Activated CD4-positive, CD25-positive, alpha-beta regulatory T cell treated with anti-CD3 and anti-CD28 coated beads, Interleukin-2, amount 50 U/mL, for 16 hours (primary cell): ENCODE results near the gene RAP1GAP2.

Source experiments
- DNase-seq: peaks from one replicate; pipeline ENCODE4 v3.0.0-alpha.2; 2020; ENCODE audit warnings: low read depth, low spot score

Gene RAP1GAP2

DNA sequence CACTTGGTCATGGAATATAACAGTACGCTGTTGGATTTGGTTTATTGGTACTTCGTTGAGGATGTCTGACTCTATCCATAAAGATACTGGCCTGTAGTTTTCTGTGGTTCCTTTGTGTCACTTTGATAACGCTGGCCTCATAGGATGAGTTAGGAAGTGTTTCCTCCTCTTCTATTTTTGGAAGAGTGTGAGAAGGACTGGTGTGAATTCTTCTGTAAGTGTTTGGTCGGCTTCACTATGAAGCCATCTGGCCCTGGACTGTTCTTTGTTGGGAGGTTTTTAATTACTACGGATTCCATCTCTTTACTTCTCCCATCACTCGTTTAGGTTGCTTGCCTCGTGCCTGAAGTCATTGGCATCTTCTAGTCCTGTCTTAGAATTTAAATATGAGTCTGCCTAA, 149.9 kb downstream of the RAP1GAP2 start:
- DNase-seq: no peak

DNA sequence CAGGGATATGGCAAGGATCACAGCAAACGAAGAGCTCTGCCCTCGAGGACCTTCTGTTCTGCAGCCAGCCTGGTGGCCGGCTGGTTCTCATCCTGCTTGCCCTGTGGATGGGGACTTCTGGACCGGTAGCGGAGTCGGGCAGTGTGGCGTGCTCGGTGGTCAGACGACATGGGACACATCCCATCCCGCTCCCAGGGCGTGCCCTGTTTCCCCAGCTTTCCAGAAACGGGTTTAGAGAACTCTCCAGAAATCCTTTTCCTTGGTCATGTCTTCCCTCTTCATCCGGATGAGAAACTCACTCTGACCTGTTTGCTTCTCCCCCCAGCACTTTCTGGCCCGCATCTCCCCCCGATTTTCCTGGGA, 151.3 kb downstream of the RAP1GAP2 start:
- no peak for DNase-seq

DNA sequence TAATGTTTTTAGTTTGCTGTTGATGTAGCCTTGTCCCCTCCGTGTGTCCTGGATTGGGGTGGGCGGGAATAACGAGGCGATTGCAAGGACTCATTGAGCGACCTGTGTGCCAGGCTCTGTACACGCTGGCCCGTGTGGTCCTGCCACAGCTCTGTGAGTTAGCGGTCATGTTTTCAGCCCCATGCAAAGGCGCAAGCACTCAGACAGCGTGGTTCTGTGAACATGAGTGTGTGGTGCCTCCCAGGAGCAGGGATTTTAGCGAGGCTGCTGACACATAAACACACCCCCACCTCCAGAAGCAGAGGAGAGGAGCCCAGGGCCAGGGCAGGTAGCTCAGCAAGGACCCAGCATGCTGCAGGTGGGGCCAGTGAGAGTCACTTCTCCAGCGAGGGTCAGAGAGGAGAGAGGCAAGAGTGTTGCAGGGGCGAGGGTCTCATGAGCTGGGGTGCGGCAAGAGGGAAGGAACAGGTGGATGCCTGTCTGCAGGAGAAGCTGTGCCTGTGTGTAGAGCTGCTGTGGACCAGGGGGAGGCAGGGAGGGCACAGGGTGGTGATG, 151.8 kb downstream of the RAP1GAP2 start:
- no peak for DNase-seq

DNA sequence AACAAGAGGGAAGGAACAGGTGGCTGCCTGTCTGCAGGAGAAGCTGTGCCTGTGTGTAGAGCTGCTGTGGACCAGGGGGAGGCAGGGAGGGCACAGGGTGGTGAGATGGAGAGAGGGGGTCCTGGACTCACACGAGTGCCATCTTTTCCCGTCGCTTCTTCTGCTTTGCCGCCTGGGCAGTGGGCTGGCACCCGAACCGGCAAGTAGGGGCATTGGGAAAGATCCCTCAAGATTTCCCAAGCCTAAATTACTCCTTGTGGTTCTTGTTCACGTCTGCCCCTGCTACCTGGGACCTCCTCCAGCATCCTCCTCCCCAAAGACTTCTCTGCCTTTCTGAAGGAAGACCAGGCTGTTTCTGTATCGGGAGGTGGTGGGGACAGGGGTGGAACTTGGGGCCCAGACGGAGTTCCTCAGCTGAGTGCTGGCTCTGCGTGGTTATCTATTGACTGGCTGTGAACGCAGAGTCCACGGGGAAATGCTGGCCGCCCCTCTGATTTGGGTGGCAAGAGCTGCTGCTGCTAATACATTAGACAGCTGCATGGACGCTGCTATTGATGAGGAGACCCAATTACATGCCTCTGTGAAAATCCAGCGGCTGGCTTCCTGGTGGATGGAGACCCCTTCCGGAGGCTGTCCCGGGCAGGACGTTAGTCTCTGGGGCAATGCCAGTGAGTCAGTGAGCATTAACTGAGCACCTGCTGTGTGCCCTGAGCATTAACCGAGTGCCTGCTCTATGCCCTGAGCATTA, 152.7 kb downstream of the RAP1GAP2 start:
- DNase-seq: no peak

DNA sequence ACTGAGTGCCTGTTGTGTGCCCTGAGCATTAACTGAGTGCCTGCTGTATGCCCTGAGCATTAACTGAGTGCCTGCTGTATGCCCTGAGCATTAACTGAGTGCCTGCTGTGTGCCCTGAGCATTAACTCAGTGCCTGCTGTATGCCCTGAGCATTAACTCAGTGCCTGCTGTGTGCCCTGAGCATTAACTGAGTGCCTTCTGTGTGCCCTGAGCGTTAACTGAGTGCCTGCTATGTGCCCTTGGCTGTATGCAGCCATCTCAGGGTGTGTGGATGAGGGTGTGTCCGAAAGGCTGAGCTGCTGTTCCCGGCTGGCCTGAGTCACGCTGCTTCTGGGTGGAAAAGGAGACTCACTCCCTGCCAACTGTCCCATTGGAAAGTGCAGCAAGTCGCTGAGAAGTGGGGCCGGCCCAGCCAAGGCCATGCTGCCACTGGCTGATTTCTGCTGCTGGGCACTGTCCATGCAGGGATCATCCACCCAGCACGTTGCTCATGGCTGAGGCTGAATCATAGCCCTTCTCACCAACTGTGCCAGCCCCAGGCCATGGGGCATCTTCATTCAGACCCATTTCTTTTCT, 153.3 kb downstream of the RAP1GAP2 start:
- DNase-seq: no peak

DNA sequence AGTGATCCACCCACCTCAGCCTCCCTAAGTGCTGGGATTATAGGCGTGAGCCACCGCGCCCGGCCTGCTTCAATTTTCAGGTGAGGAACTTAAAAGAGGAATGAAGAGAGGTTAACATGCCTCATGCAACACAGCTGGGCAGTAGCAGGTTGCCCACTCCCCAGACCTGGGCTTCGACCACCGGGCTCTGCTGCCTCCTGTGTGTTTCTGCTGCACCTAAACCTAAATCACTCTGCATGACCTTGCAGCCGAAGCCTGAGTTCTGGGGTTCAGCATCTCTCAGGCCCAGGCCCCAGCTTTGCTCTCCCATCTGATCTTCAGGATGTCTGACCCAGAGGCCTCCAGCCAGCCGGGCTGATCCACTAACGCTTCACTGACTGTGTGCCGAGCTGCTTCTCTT, 154.6 kb downstream of the RAP1GAP2 start:
- DNase-seq: no peak

DNA sequence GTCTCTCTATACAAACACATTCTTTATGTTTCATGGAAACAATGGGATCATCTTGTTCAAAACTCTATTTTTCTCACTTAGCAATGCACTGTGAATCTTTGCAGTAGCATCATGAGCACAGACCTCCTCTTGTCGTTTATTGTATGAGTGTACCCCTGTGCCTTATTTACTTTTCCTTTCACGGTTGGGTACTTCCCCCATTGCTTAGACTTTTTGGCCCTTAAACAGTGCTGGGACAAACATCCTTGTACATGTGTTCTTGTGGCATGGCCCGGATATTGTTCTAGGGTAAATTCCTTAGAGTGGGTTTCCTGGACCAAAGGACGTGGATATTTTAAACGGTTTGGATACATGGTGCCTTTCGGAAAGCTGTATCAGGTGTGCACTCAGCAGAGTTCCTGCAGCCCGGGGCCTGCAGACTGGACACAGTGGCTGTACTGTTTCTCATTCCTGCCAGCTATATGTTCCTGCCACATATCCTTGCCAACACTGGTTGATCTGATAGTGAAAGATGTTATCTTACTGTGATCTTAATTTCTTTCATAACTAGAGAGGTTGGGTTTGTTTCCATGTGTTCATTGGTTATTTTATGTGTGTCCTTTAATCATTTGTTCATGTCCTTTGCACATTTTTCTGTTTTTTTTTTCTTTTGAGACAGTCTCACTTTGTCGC, 156.1 kb downstream of the RAP1GAP2 start:
- no peak for DNase-seq

DNA sequence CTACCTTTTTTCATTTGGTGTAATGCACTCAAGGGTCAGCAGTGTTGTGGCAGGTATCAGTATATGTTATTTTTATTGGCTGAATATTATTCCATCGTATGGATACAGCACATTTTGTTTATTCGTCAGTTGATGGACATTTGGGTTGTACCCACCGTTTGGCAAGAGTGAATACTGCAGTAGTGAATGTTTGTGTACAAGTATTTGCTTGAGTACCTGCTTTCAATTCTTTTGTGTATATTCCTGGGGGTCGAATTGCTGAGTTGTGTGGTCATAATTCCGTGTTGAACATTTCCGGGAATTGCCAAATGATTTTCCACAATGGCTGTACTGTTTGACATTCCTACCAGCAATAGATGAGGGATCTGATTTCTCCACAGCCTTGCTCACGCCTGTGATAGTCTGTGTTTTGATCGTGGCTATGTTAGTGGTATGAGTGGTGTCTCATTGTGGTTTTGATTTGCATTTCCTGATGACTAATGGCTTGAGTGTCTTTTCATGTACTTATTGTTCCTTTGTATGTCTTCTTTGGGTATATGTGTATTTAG, 158.7 kb downstream of the RAP1GAP2 start:
- DNase-seq: no peak

DNA sequence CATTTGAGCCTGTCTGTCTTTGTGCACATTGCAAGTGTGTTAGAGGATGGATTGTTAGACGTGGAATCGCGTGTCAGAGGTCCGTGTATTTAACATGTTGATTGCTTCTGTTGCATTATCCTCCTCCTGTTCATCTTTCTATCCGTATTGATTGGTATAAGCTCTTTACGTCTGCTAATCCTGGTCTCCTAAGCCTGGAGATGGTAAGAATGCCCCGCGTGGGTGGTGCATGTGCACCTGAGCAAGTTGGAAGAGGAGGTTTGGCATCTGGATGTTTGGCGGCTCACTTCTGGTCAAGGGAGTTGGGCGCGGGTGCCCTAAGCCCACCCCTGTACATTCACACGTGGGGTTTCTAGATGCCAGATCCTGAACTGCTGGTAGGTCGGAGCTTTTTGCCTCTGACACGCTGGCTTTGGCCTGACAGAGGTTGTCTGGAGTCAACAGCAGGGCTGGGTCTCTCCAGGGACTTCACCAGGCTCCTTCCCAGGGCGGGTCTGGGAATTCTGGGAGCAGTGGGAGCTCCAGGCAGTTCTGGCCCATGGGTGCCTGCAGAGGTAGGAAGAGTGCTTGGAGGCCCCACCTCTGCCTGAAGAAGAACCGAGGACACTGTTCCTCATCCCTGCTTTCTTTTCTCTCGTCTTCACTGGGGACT, 159.8 kb downstream of the RAP1GAP2 start:
- no peak for DNase-seq

DNA sequence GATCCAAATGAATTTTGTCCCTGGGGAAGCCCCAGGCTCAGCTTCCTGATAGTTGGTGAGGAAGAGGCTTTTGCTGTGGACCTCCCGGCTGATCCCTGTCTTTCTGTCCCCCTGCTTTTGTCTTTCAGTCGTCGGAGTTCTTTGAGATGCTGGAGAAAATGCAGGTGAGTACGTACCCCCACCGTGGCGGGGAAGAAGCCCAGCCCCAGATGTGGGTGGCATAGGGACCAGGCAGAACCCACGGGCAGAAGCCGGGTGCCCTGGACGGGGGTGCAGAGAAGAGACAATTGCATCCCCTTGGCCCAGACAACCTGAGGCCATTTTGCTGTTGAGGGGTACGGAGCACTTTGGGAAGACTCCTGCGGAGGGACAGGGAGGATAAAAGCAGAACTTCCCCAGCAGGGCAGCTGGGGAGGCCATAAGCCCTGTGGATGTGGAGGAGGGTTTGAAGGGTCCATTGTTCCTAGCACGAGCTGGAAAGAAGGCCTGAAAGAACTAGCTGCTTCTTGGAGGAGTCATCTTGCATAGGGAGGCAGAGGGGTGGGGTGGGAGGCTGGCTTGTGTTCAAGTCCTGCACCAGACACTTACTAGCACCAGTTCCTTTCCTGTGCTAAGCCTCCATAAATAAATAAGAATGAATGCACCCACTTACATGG, 161.5 kb downstream of the RAP1GAP2 start:
- no peak for DNase-seq

DNA sequence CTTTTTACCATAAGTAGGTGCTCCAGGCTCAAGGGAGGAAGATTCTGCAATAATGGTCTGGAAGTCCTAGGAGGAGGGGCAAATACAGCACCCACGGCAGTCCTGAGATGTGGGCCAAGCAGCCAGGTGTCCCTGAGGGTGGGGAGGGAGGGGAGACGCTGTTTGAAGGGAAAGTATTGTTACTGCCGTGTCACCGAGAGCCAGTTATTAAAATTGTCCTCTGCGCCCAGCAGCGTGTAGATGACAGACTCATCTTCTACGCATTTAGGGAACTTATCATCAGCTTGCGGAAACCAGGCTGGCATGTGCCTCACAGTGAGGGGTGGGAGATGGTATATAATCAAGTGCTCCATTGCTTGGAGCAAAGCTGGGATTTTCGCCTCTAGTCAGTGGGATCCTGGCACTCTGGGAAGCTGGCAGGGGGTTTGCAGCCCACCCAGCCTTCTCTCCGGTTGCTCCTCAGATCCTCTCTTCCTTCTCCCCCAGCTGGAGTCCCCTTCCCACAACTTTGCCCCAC, 162.5 kb downstream of the RAP1GAP2 start:
- no peak for DNase-seq

DNA sequence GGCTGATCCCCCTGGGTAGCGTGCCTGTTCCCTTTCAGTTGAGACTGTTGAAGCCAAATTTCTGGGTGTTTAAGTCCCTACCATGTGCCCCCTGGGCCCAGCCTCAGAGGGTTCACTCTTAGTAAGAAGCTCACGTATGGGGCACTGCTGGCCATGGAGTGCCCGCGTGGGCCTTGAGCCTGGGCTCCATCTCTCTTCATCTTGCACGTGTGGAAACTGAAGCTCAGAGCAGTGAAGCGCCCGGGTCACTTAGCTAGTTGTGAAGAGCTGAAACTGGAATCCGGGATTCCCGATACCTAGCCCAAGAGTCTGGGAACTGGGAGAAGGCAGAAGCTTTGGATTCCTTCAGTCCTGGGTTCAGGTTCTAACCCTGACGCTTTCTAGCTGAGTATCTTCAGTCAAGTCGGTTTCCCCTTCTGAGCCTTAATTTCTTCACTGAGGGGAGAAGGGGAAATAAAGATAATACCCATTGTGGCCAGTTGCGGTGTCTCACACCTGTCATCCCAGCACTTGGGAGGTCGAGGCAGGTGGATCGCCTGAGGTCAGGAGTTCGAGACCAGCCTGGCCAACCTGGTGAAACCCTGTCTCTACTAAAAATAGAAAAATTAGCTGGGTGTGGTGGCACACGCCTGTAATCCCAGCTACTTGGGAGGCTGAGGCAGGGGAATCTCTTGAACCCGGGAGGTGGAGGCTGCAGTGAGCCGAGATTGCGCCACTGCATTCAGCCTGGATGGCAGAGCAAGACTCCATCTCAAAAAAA, 163.3 kb downstream of the RAP1GAP2 start:
- DNase-seq: no peak

DNA sequence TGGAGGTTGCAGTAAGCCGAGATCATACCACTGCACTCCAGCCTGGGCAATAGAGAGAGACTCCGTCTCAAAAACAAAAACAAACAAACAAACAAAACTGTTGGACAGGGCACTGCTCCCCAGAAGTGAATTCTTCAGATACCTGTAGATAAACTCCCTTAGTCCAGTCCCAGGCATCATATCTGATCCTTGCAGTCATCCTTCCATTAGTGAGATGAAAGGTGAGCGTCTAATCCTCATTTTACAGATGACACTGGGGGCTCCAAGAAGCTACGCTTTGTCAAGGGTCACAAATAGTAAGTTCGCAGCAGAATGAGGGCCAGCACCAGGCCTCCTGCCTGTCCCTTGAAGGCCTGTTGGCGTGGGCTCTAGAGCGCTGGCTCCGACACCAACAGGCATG, 165.2 kb downstream of the RAP1GAP2 start:
- DNase-seq: no peak

DNA sequence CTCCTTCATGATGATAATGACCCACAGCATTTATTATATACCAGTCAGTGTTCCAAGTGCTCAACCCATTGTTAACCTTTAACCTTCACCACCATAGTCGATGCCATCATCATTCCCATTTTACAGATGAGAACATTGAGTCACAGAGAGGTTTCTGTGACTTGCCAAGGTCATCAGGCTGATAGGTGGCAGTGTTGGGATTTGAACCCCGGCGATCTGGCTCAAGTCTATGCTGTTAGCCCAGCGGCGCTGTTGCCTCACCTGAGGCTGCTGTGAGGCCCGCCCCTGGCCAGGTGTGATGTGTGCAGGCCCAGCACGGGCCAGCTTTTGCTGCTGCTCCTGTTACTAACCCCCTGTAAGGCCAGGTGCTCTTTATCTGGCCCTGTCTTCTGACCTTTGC, 166.0 kb downstream of the RAP1GAP2 start:
- no peak for DNase-seq

DNA sequence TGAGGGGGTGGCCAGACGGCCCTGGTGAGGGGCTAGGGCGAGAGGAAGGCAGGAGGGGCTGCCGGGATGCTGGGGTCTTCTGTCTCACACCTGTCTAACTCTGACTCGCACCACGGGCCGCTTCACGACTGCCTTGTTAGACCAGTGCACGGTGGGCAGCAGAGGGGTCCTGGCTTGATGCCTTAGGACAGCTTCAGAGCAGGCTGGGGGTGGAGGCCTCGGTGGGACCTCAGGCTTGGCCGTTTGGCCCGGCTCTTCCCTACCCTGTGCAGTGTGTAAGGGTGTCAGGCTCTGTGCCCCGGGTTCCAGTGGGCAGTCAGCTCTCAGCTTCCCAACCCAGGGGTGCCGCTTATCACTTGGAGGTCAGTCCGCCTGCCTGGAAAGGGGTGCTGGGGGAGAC, 166.5 kb downstream of the RAP1GAP2 start:
- no peak for DNase-seq

DNA sequence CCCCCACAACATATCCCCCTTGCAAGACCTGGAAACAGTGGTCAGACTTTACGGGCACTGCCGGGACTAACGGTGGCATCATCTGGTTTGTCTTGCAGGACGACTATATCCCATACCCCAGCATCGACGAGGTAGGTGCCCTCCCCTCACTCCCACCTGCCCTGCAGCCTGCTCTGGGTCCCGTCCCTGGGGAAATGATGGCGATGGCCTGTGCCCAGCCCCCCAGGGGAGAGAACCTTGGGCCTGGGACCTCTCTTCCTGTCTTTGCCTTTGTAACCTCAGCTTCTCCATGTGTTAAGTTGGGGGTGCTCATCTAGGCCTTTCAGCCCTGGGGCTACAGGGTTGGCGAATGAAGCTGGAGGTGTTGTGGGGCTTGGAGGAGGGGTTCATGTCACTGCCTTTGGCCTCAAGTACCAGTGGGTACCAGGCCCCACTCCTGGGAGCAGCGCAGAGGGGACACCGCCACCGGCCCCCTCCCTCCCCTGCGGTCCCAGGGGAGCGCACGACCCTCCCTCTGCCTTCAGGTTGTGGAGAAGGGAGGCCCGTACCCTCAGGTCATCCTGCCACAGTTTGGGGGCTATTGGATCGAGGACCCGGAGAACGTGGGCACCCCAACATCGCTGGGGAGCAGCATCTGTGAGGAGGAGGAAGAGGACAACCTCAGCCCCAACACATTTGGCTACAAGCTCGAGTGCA, 167.2 kb downstream of the RAP1GAP2 start:
- no peak for DNase-seq

DNA sequence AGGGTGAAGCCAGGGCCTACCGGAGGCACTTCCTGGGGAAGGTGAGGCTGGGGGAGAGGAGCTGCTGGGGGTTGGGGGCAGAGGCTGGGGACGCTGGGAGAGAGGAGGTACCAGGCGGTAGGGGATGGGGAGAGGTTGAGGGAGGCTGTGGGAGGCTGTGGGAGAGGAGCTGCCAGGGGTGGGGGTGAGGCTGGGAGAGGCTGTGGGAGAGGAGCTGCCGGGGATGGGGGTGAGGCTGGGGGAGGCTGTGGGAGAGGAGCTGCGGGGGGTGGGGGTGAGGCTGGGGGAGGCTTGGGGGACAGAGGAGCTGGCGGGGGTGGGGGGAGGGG, 167.8 kb downstream of the RAP1GAP2 start:
- DNase-seq: no peak

DNA sequence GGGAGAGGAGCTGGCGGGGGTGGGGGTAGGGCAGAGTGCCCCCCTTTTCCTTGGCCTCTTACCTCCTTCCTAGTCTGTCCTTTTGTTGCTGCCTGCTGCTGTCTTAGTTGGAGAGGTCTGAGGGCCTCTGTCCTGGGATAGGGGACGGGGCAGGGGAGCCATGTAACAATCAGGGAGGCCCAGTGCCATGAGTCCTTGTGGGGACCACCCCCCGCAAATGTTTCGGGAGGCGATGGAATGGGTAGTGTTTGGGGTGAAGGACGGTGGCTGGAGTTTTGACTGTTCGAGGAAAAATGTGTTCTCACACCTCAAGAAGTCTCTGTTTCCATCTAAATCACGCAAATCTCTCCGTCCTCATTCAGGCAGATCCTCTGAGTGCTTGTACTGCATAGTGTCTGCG, 168.1 kb downstream of the RAP1GAP2 start:
- no peak for DNase-seq

DNA sequence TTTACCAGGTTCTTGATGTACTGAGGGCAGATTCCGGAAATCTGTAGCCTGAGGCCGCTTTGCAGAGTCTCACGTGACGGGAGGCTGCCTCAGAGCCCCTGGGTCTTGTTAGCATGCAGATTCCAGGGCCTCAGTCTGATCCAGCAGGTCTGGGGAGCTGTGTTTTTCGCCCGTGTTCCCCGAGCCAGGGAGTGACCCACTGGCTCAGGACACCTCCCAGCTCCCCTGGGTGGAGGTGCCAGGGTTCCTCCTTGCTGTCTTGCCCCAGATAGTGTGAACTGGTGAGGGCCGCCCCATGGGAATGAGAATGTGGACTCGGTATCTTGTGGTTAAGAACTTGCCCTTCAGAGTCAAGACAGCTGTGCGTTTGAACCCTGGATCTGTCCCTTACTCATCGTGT, 168.6 kb downstream of the RAP1GAP2 start:
- DNase-seq: no peak
